Measurements from ENCODE around the gene VBP1. TPM values are rescaled to one million over a fixed set of nuclear protein-coding genes. Genes with fewer than 3 reads are reported as not detected.
"Not testable (repeated sequence)": the region's sequence is repeated elsewhere in the genome, so short reads cannot be mapped to it uniquely, and the experiment has no call there.

VBP1 gene
- total and polyA plus RNA-seq, 12 donors: 21.4 to 85.0 (median 70.6) TPM

GRCh38 chrX:155263854-155264628 is 47.8 kb downstream of the VBP1 start, which contains the start of gene RAB39B:
Gene RAB39B (minus strand): TSS chrX:155264491. CDS start chrX:155264288, 203 bp downstream.
- H3K4me1 ChIP-seq: peaks cover 0 to 12% (median 0%) of the 10 kb centered on the region in 9 donors
- H3K9me3 ChIP-seq: peaks cover 0 to 12% (median 0%) of the 10 kb centered on the region in 11 donors
- intact Hi-C loops (cut with DNase I): no loop called here
- DNase-seq: peak; percentile 21 to 28
- H3K27me3 ChIP-seq: no peaks in the 10 kb centered on the region
- H3K27ac ChIP-seq: peak within 1 kb of the TSS in 1 of 10 donors; percentile 66
- peak; percentile 79 to 96 (median 81) for ATAC-seq
- peak within 1 kb of the TSS in 9 of 10 donors; percentile 18 to 59 (median 53) for H3K4me3 ChIP-seq
- H3K36me3 ChIP-seq: no peaks in the 10 kb centered on the region
- peak in 5 of 9 donors; percentile 4 to 46 (median 22) for TF ChIP-seq CTCF (IDR thresholded peaks at IDR 0.05)
- 1 to 3% methylated on average over 55 to 58 of the region's 58 CpGs for WGBS, 2 donors

DNA sequence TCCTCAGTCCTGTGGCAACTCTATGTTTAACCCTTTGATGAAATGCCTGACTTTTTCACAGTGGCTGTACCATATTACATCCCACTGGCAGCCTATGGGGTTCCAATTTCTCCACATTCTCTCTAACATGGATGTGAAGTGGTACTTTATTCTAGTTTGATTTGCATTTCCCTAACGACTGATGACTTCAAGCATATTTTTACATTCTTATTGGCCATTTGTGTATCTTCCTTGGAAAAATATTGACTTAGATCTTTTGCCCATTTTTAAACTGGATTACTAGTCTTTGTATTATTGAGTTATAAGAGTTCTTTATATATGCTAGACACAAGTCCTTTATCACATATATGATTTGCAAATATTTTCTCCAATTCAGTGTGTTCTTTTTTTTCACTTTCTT is 50.2 kb downstream of the VBP1 start:
- no peak overlapping the region for H3K4me3 ChIP-seq
- H3K36me3 ChIP-seq: no peaks in the 10 kb centered on the region
- peaks cover 0 to 26% (median 0%) of the 10 kb centered on the region in 11 donors for H3K9me3 ChIP-seq
- no peaks in the 10 kb centered on the region for H3K27me3 ChIP-seq
- DNase-seq: no peak
- ATAC-seq: no peak
- intact Hi-C loops (cut with DNase I): no loop called here
- 84 to 91% methylated on average over 1 of the region's 1 CpG for WGBS, 2 donors
- H3K27ac ChIP-seq: no peak overlapping the region
- no peak for TF ChIP-seq CTCF (IDR thresholded peaks at IDR 0.05)
- H3K4me1 ChIP-seq: peaks cover 0 to 12% (median 0%) of the 10 kb centered on the region in 9 donors

DNA sequence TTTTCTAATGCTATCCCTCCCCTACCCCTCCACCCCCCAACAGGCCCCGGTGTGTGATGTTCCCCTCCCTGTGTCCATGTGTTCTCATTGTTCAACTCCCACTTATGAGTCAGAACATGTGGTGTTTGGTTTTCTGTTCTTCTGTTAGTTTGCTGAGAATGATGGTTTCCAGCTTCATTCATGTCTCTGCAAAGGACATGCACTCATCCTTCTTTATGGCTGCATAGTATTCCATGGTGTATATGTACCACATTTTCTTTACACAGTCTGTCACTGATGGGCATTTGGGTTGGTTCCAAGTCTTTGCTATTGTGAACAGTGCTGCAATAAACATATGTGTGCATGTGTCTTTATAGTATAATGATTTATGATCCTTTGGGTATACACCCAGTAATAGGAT is 51.7 kb downstream of the VBP1 start:
- H3K4me3 ChIP-seq; intact Hi-C loops (cut with DNase I); H3K36me3 ChIP-seq; ATAC-seq; H3K27ac ChIP-seq; DNase-seq; H3K27me3 ChIP-seq: not testable (repeated sequence)
- Histone ChIP-seq H3K9me3 (peaks cover 0 to 42% (median 0%) of the 10 kb centered on the region in 11 donors), H3K4me1 (peaks cover 0 to 12% (median 0%) of the 10 kb centered on the region in 9 donors)
- 67 to 91% methylated on average over 1 of the region's 1 CpG for WGBS, 2 donors

- intact Hi-C loops (cut with DNase I): no loop called here
- WGBS, 2 donors: 95 to 96% methylated on average over 1 of the region's 1 CpG
- Histone ChIP-seq H3K27ac (no peak overlapping the region), H3K4me1 (no peaks in the 10 kb centered on the region), H3K27me3 (no peaks in the 10 kb centered on the region), H3K36me3 (peaks cover 0 to 5% (median 0%) of the 10 kb centered on the region in 9 donors), H3K4me3 (no peak overlapping the region), H3K9me3 (peaks cover 0 to 51% (median 0%) of the 10 kb centered on the region in 11 donors)
- no peak for DNase-seq
- no peak for TF ChIP-seq CTCF (IDR thresholded peaks at IDR 0.05)
- no peak for ATAC-seq
Observed at GRCh38 chrX:155270969-155271368, 54.7 kb downstream of the VBP1 start.

- H3K27me3 ChIP-seq: no peaks in the 10 kb centered on the region
- H3K4me1 ChIP-seq: no peaks in the 10 kb centered on the region
- no peaks in the 10 kb centered on the region for H3K9me3 ChIP-seq
- DNase-seq (no peak), ATAC-seq (no peak)
- TF ChIP-seq CTCF (IDR thresholded peaks at IDR 0.05): no peak
- H3K4me3 ChIP-seq: no peak overlapping the region
- no peak overlapping the region for H3K27ac ChIP-seq
- intact Hi-C loops (cut with DNase I): no loop called here
- peaks cover 0 to 41% (median 0%) of the 10 kb centered on the region in 9 donors for H3K36me3 ChIP-seq
- WGBS, 2 donors: 92 to 100% methylated on average over 1 of the region's 1 CpG
Observed at GRCh38 chrX:155279873-155280272, 63.6 kb downstream of the VBP1 start.

All from heart right ventricle (tissue), 16 donors.